B cell (primary cell): ENCODE data around the gene PARVG. TPM values are rescaled to one million over a fixed set of nuclear protein-coding genes. Genes with fewer than 3 reads are reported as not detected.

Experiments used
- ATAC-seq: fragments of 200-7000 bp; cut with Tn5 transposase; one replicate; pipeline ENCODE4 v1.10.0; 2021; ENCODE audit warnings: low read depth, mild to moderate bottlenecking, moderate number of reproducible peaks, moderate library complexity
- CTCF ChIA-PET: fragments of 350-600 bp; sonication (Branson Sonifier 250); formaldehyde crosslinking; loops from one replicate; lab custom pipeline; 2021; ENCODE audit warnings: antibody characterized with exemption, inconsistent platforms; lab: Charles Lee
- POLR2A ChIA-PET: fragments of 350-600 bp; sonication (Branson Sonifier 250); formaldehyde crosslinking; loops from one replicate; lab custom pipeline; 2021; ENCODE audit warnings: antibody characterized with exemption; lab: Charles Lee
- DNase-seq: peaks from one replicate; pipeline ENCODE4 v3.0.0; 2013
- H2AFZ ChIP-seq: 2 replicates; pipeline ENCODE4 v1.6.1; 2012; ENCODE audit warnings: mild to moderate bottlenecking, low read depth, low read length; ENCODE audit not compliant: insufficient read depth, poor library complexity, severe bottlenecking
- H3K27ac ChIP-seq, 2 donors: 1 replicate in 1 of 2; 2 replicates in 1 of 2; pipeline ENCODE4 v1.5.1; 2012 to 2013; ENCODE audit warnings: low read length in 2 of 2, mild to moderate bottlenecking in 2 of 2, moderate library complexity in 1 of 2
- H3K27me3 ChIP-seq, 4 experiments: fragments of 200-600 bp in 1 of 4; sonication (generic) in 1 of 4; replicated peaks in 1 of 4; 1 replicate in 2 of 4; 2 replicates in 2 of 4; pipeline versions ENCODE4 v1.6.1 to v1.7.0; 2013 to 2016; ENCODE audit warnings: low read length in 3 of 4, mild to moderate bottlenecking in 2 of 4, mixed read lengths in 1 of 4, moderate library complexity in 1 of 4; ENCODE audit not compliant: insufficient read depth in 4 of 4, control insufficient read depth in 3 of 4; ENCODE audit errors: control extremely low read depth in 1 of 4
- H3K36me3 ChIP-seq, 2 experiments: replicated peaks in 1 of 2; 1 replicate in 1 of 2; 2 replicates in 1 of 2; pipeline versions ENCODE4 v1.6.1 to v1.7.1; 2013; ENCODE audit warnings: low read length in 1 of 2; ENCODE audit not compliant: insufficient read depth in 2 of 2, control insufficient read depth in 1 of 2; ENCODE audit errors: control extremely low read depth in 1 of 2, extremely low read depth in 1 of 2
- H3K4me1 ChIP-seq, 2 donors: fragments of 200-600 bp in 1 of 2; sonication (generic) in 1 of 2; 1 replicate in 1 of 2; 2 replicates in 1 of 2; pipeline versions ENCODE4 v1.5.1 to v1.6.1; 2013 to 2017; ENCODE audit warnings: low read length in 2 of 2; ENCODE audit not compliant: control insufficient read depth in 2 of 2, insufficient read depth in 2 of 2
- H3K4me2 ChIP-seq: replicated peaks from 2 replicates; pipeline ENCODE3; 2012; ENCODE audit warnings: mild to moderate bottlenecking, low read depth, low read length; ENCODE audit not compliant: poor library complexity, severe bottlenecking
- H3K4me3 ChIP-seq, 5 experiments: fragments of 200-600 bp in 1 of 5; sonication (generic) in 1 of 5; 1 replicate in 3 of 5; 2 replicates in 2 of 5; pipeline versions ENCODE4 v1.5.1 to v1.7.0; 2011 to 2016; ENCODE audit warnings: low read length in 4 of 5, mild to moderate bottlenecking in 4 of 5, low read depth in 2 of 5, control low read depth in 1 of 5, moderate library complexity in 1 of 5; ENCODE audit not compliant: insufficient read depth in 1 of 5; ENCODE audit errors: control extremely low read depth in 1 of 5, extremely low read depth in 1 of 5
- H3K79me2 ChIP-seq: fragments of 200-600 bp; sonication (generic); one replicate; pipeline ENCODE4 v1.6.0; 2016; ENCODE audit warnings: low read length; ENCODE audit not compliant: control insufficient read depth, insufficient read depth
- H3K9ac ChIP-seq: fragments of 200-600 bp; sonication (generic); 2 replicates; pipeline ENCODE4 v1.6.1; 2017; ENCODE audit warnings: mild to moderate bottlenecking, low read length, moderate library complexity
- H3K9me3 ChIP-seq, 3 donors: one replicate each; pipeline versions ENCODE4 v1.6.1 to v1.7.1; 2013; ENCODE audit warnings: low read length in 2 of 3; ENCODE audit not compliant: control insufficient read depth in 2 of 3, insufficient read depth in 1 of 3; ENCODE audit errors: control extremely low read depth in 1 of 3
- H4K20me1 ChIP-seq: 2 replicates; pipeline ENCODE4 v1.6.0; 2012; ENCODE audit warnings: mild to moderate bottlenecking, low read length; ENCODE audit not compliant: insufficient read depth, control insufficient read depth, poor library complexity, severe bottlenecking
- H3K27ac Mint-ChIP-seq: one replicate; pipeline ENCODE4 v1.8.0; 2021; ENCODE audit warnings: mixed read lengths
- H3K27me3 Mint-ChIP-seq: one replicate; pipeline ENCODE4 v1.8.0; 2021; ENCODE audit warnings: mixed read lengths
- H3K4me1 Mint-ChIP-seq: one replicate; pipeline ENCODE4 v1.8.0; 2021; ENCODE audit warnings: mixed read lengths
- H3K4me3 Mint-ChIP-seq: one replicate; pipeline ENCODE4 v1.8.0; 2021; ENCODE audit warnings: mixed read lengths
- H3K9me3 Mint-ChIP-seq: one replicate; pipeline ENCODE4 v1.8.0; 2022; ENCODE audit warnings: mixed read lengths; ENCODE audit not compliant: insufficient read depth
- CTCF ChIP-seq: fragments of 200-600 bp; IDR thresholded peaks from one replicate; pipeline ENCODE4 v1.8.0; 2022; ENCODE audit warnings: antibody characterized with exemption, mild to moderate bottlenecking
- EZH2 ChIP-seq: IDR thresholded peaks from 2 replicates; pipeline ENCODE4 v1.6.1; 2012; ENCODE audit warnings: borderline replicate concordance, low read depth, mild to moderate bottlenecking, moderate library complexity, low read length; ENCODE audit not compliant: insufficient read depth, poor library complexity, severe bottlenecking
- WGBS: methylation state at CpG from one replicate; pipeline ENCODE4 v1.1.5; 2013; ENCODE audit warnings: missing lambda C conversion rate; ENCODE audit not compliant: insufficient coverage; 5-methylcytosine and 5-hydroxymethylcytosine counted together
- intact Hi-C: fragments of 100-400 bp; cut with micrococcal nuclease; formaldehyde crosslinking; loops from one replicate; pipeline ENCODE4 v1.10.0; 2022
- polyA plus RNA-seq: library from polyadenylated mRNA; depleted of rRNA; stranded (reverse); fragments of >200 nt; gene quantifications from 2 replicates; pipeline ENCODE4 v1.2.3, GENCODE V29; 2012
- total RNA-seq, 2 donors: library from RNA; stranded (reverse); fragments of 120-200 nt in 1 of 2; gene quantifications; 1 replicate in 1 of 2; 2 replicates in 1 of 2; pipeline versions ENCODE4 v1.2.3 to v1.2.4, GENCODE V29; 2013 to 2022

The PARVG gene
- total and polyA plus RNA-seq, 2 donors (not counting 1 experiment from before 2014, with no cell fraction given) = 247 to 698 TPM

GRCh38 chr22:44142421-44143104 lies 38.2 kb upstream of the PARVG start:
- no peaks in the 10 kb centered on the region for H3K27me3 ChIP-seq
- ChIA-PET POLR2A (no interaction called here), CTCF (no interaction called here)
- ATAC-seq (no peak), DNase-seq (no peak)
- peaks cover 0 to 32% of the 10 kb centered on the region in 2 experiments for H3K36me3 ChIP-seq
- peaks cover 0 to 2% (median 2%) of the 10 kb centered on the region in 3 donors for H3K9me3 ChIP-seq
- intact Hi-C loops = no loop called here
- 94% methylated on average over 16 of the region's 16 CpGs for WGBS
- no peaks in the 10 kb centered on the region for H3K79me2 ChIP-seq
- Mint-ChIP-seq H3K27me3 (no peaks in the 10 kb centered on the region), H3K27ac (no peak overlapping the region), H3K4me3 (no peak overlapping the region), H3K4me1 (peaks cover 3% of the 10 kb centered on the region), H3K9me3 (no peaks in the 10 kb centered on the region)
- no peaks in the 10 kb centered on the region for H4K20me1 ChIP-seq
- no peak overlapping the region for H3K4me3 ChIP-seq
- no peak for TF ChIP-seq CTCF
- TF ChIP-seq EZH2 = no peak
- no peak overlapping the region for H3K4me2 ChIP-seq
- H3K4me1 ChIP-seq = no peaks in the 10 kb centered on the region
- H2AFZ ChIP-seq = no peak overlapping the region
- H3K27ac ChIP-seq = no peak overlapping the region
- no peak overlapping the region for H3K9ac ChIP-seq

GRCh38 chr22:44143105-44143474 lies 37.6 kb upstream of the PARVG start:
- Histone ChIP-seq H3K4me1 (no peaks in the 10 kb centered on the region), H3K79me2 (no peaks in the 10 kb centered on the region), H4K20me1 (no peaks in the 10 kb centered on the region), H3K9me3 (no peaks in the 10 kb centered on the region), H3K27ac (no peak overlapping the region), H3K9ac (no peak overlapping the region), H3K27me3 (no peaks in the 10 kb centered on the region), H3K4me3 (no peak overlapping the region), H3K36me3 (peaks cover 0 to 28% of the 10 kb centered on the region in 2 experiments), H2AFZ (no peak overlapping the region), H3K4me2 (no peak overlapping the region)
- H3K27ac Mint-ChIP-seq = no peak overlapping the region
- POLR2A ChIA-PET = no interaction called here
- DNase-seq (no peak), ATAC-seq (no peak)
- WGBS = 90% methylated on average over 4 of the region's 4 CpGs
- H3K9me3 Mint-ChIP-seq = no peaks in the 10 kb centered on the region
- peaks cover 3% of the 10 kb centered on the region for H3K4me1 Mint-ChIP-seq
- TF ChIP-seq EZH2 = no peak
- no peak for TF ChIP-seq CTCF
- CTCF ChIA-PET = no interaction called here
- no peak overlapping the region for H3K4me3 Mint-ChIP-seq
- intact Hi-C loops = no loop called here
- H3K27me3 Mint-ChIP-seq = no peaks in the 10 kb centered on the region
